Lung (tissue), 16 donors: ENCODE measurements around the gene MDFIC. TPM values are rescaled to one million over a fixed set of nuclear protein-coding genes. Genes with fewer than 3 reads are reported as not detected.
A peak's percentile ranks its signal among the peaks of the same experiment; 100 is the strongest.

Experiments used
- ATAC-seq: fragments of 200-7000 bp; cut with Tn5 transposase; one replicate; pipeline ENCODE4 v1.9.1; 2020; ENCODE audit warnings: moderate number of reproducible peaks; ENCODE audit not compliant: insufficient read depth, low FRiP score
- DNase-seq, 3 donors: peaks; one replicate each; pipeline ENCODE4 v3.0.0-alpha.2; 2013 to 2017
- H3K27ac ChIP-seq, 2 donors: one replicate each; pipeline ENCODE4 v1.5.1; 2013; ENCODE audit warnings: mild to moderate bottlenecking in 2 of 2, moderate library complexity in 2 of 2, control low read depth in 1 of 2, inconsistent platforms in 1 of 2, low read depth in 1 of 2, low read length in 1 of 2
- H3K27me3 ChIP-seq, 3 donors: one replicate each; pipeline ENCODE4 v1.5.1; 2013; ENCODE audit warnings: low read length in 2 of 3; ENCODE audit not compliant: control insufficient read depth in 3 of 3, insufficient read depth in 3 of 3
- H3K36me3 ChIP-seq, 4 donors: one replicate each; pipeline ENCODE4 v1.5.1; 2013; ENCODE audit warnings: low read length in 4 of 4, mild to moderate bottlenecking in 1 of 4, moderate library complexity in 1 of 4; ENCODE audit not compliant: control insufficient read depth in 4 of 4, insufficient read depth in 4 of 4
- H3K4me1 ChIP-seq, 5 donors: one replicate each; pipeline ENCODE4 v1.5.1; 2013; ENCODE audit warnings: low read length in 5 of 5, mild to moderate bottlenecking in 2 of 5, moderate library complexity in 1 of 5; ENCODE audit not compliant: control insufficient read depth in 5 of 5, insufficient read depth in 5 of 5
- H3K4me3 ChIP-seq: one replicate; pipeline ENCODE4 v1.5.1; 2013; ENCODE audit warnings: mild to moderate bottlenecking, control low read depth, moderate library complexity
- H3K9ac ChIP-seq, 2 donors: one replicate each; pipeline ENCODE4 v1.5.1; 2013; ENCODE audit warnings: low read length in 2 of 2, control low read depth in 1 of 2; ENCODE audit not compliant: insufficient read depth in 1 of 2
- H3K9me3 ChIP-seq, 4 donors: one replicate each; pipeline ENCODE4 v1.5.1; 2013; ENCODE audit warnings: low read length in 3 of 4, mild to moderate bottlenecking in 1 of 4, moderate library complexity in 1 of 4; ENCODE audit not compliant: control insufficient read depth in 4 of 4, insufficient read depth in 3 of 4
- WGBS, 2 donors: extraction: QIAGEN DNeasy Blood & Tissue Kit; methylation state at CpG; one replicate each; pipeline ENCODE4 v1.1.7; 2013; 5-methylcytosine and 5-hydroxymethylcytosine counted together
- long read RNA-seq, 5 donors: transcript quantifications; one replicate each; lab custom pipeline, GENCODE V29; 2026
- polyA plus RNA-seq, 2 donors: library from polyadenylated mRNA; stranded (reverse); fragments of 200-250 nt; gene quantifications; one replicate each; pipeline ENCODE4 v1.2.1, GENCODE V29; 2013
- total RNA-seq, 2 donors: library from RNA; depleted of rRNA in 1 of 2; stranded (reverse); fragments of >200 nt in 1 of 2; gene quantifications; one replicate each; pipeline ENCODE4 v1.2.1, GENCODE V29; 2014 to 2021
- TF ChIP-seq, protein P1 (sequence below): IDR thresholded peaks from 2 replicates; pipeline ENCODE4 v1.5.1; 2012; ENCODE audit warnings: mild to moderate bottlenecking; ENCODE audit errors: control extremely low read depth, extremely low read depth
- donor health status: control.
- donor health status: control.
- donor health status: Bipolar disorder and iron deficiency.
- donor health status: healthy.
- donor health status: DM: yes; HTN: yes; CAD: no.

MDFIC gene
- total RNA-seq (10 to 100 TPM; 37.3 to 55.5 TPM), polyA plus RNA-seq (10 to 100 TPM; 13.3 to 13.7 TPM)
- long read RNA-seq, donor 1, full-length matches to known transcripts: 11 of 16 reads
- long read RNA-seq, donor 1, partial matches to known transcripts: 5 of 16 reads
- long read RNA-seq, donor 1, other reads (novel, unspliced or antisense): 0 of 16 reads
- long read RNA-seq, donor 2, full-length matches to known transcripts: 2 of 8 reads
- long read RNA-seq, donor 2, partial matches to known transcripts: 6 of 8 reads
- long read RNA-seq, donor 2, other reads (novel, unspliced or antisense): 0 of 8 reads
- long read RNA-seq, donor 3, full-length matches to known transcripts: 5 of 5 reads
- long read RNA-seq, donor 3, partial matches to known transcripts: 0 of 5 reads
- long read RNA-seq, donor 3, other reads (novel, unspliced or antisense): 0 of 5 reads
- long read RNA-seq, donor 4, full-length matches to known transcripts: 2 of 8 reads
- long read RNA-seq, donor 4, partial matches to known transcripts: 6 of 8 reads
- long read RNA-seq, donor 4, other reads (novel, unspliced or antisense): 0 of 8 reads
- long read RNA-seq, donor 5, full-length matches to known transcripts: 9 of 16 reads
- long read RNA-seq, donor 5, partial matches to known transcripts: 7 of 16 reads
- long read RNA-seq, donor 5, other reads (novel, unspliced or antisense): 0 of 16 reads

DNA sequence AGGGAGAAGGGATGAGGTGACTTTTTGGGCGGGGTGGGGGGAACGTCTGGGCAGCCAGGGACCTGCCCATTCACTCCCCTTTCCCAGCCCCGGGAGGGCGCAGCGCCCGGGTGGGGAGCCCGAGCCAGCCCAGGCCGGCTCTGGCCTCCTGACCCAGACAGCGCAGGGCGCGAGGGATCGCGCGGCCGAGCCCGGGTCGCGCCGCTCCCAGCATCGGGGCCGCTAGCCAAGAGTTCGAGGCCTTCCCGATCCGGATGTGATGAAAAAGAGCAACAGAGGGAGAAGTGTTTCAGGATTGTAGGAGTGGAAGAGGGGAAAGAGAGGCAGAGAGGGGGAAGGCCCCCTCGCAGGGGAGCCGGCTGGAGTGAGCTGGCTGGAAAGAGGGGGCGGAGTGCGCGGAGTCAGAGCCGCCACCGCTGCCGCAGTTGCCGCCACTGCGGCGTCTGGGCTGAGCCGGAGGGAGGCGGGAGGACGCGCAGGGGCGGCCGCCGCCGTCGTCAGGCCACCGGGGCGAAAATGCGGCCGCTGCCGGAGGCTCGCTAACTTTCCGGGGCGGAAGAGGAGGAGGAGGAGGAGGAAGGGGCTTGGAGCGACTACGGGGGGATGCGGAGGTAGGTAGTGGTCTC lies at the start of gene MDFIC:
Gene MDFIC, plus strand, starts transcription at position 69 of the 626 bp plus-strand sequence. CDS start 940 bp downstream, outside the sequence.
- Histone ChIP-seq H3K4me1 (peaks cover 0 to 23% (median 4%) of the 10 kb centered on the region in 5 donors), H3K27ac (peak within 1 kb of the TSS; percentile 71 to 94), H3K9me3 (no peaks in the 10 kb centered on the region), H3K4me3 (peak within 1 kb of the TSS; percentile 83), H3K9ac (peak within 1 kb of the TSS; percentile 66 to 90), H3K27me3 (no peaks in the 10 kb centered on the region), H3K36me3 (peaks cover 0 to 6% (median 0%) of the 10 kb centered on the region in 4 donors)
- DNase-seq: peak; percentile 81 to 87 (median 82)
- peak; percentile 70 for ATAC-seq
- WGBS, 2 donors: 1% methylated on average over 55 of the region's 55 CpGs
- TF ChIP-seq, protein P1, sequence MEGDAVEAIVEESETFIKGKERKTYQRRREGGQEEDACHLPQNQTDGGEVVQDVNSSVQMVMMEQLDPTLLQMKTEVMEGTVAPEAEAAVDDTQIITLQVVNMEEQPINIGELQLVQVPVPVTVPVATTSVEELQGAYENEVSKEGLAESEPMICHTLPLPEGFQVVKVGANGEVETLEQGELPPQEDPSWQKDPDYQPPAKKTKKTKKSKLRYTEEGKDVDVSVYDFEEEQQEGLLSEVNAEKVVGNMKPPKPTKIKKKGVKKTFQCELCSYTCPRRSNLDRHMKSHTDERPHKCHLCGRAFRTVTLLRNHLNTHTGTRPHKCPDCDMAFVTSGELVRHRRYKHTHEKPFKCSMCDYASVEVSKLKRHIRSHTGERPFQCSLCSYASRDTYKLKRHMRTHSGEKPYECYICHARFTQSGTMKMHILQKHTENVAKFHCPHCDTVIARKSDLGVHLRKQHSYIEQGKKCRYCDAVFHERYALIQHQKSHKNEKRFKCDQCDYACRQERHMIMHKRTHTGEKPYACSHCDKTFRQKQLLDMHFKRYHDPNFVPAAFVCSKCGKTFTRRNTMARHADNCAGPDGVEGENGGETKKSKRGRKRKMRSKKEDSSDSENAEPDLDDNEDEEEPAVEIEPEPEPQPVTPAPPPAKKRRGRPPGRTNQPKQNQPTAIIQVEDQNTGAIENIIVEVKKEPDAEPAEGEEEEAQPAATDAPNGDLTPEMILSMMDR: no peak

GRCh38 chr7:114874170-114874569 lies 47.7 kb upstream of the MDFIC start:
- H3K4me3 ChIP-seq: no peak overlapping the region
- H3K27me3 ChIP-seq: no peaks in the 10 kb centered on the region
- H3K9ac ChIP-seq: no peak overlapping the region
- no peak overlapping the region for H3K27ac ChIP-seq
- WGBS, 2 donors: 63 to 78% methylated on average over 1 of the region's 1 CpG
- DNase-seq (no peak), ATAC-seq (no peak)
- TF ChIP-seq, protein P1: no peak
- peaks cover 0 to 4% (median 0%) of the 10 kb centered on the region in 5 donors for H3K4me1 ChIP-seq
- no peaks in the 10 kb centered on the region for H3K9me3 ChIP-seq
- no peaks in the 10 kb centered on the region for H3K36me3 ChIP-seq

GRCh38 chr7:114875186-114875585 lies 46.7 kb upstream of the MDFIC start:
- Histone ChIP-seq H3K27me3 (no peaks in the 10 kb centered on the region), H3K4me1 (peaks cover 0 to 4% (median 0%) of the 10 kb centered on the region in 5 donors), H3K27ac (no peak overlapping the region), H3K4me3 (no peak overlapping the region), H3K9me3 (peaks cover 0 to 5% (median 0%) of the 10 kb centered on the region in 4 donors), H3K9ac (no peak overlapping the region), H3K36me3 (no peaks in the 10 kb centered on the region)
- ATAC-seq: no peak
- TF ChIP-seq, protein P1: no peak
- peak in 2 of 3 donors; percentile 60 to 63 for DNase-seq
